NCI-H1048 (cell line): Measurements from ENCODE around the gene TRIM27.
"Not testable (repeated sequence)": the region's sequence is repeated elsewhere in the genome, so short reads cannot be mapped to it uniquely, and the experiment has no call there.

Source experiments
- DNase-seq: peaks from one replicate; lab custom pipeline; 2025; lab: John Stamatoyannopoulos, UW

The TRIM27 gene

DNA sequence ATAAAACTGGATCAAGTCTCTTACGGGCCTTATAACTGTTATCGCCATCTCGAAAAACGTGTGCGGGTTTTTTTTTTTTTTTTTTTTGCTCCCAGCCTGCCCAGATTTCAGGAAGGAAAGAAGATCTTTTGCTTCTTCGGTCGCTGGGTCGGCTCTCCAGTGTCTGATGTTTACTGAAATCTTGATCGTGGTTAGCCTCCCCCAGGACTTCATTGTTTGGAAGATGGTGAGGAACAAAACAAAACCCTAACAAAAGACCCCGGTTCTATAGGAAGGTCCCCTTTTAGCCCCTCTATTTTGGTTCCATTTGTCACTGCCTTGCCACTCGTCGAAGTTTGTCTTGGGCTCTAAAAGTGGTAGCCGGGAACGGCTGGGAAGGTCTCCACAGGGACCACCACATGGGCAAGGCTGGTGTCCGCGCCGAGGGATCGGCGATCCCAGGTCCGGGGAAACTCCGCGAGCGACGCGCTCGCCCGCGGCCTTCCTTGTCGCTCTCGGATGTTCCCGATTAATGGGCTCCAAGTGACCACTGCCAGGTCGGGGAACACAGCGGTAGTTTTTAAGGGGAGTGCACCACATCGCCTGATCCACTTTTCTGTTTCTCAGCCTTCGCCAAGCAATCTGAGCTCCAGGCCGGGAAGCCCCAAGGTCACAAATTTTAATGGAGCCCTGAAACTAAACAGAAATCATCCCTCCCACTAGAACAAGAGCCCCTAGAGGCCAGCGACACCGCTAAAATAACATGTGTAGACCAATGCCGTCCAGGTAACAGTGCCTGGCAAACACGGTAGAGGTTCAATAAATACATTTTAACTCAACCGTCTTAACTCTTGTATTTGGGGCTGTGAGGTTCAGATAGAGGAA lies 27.0 kb downstream of the TRIM27 start:
- DNase-seq, result no peak

DNA sequence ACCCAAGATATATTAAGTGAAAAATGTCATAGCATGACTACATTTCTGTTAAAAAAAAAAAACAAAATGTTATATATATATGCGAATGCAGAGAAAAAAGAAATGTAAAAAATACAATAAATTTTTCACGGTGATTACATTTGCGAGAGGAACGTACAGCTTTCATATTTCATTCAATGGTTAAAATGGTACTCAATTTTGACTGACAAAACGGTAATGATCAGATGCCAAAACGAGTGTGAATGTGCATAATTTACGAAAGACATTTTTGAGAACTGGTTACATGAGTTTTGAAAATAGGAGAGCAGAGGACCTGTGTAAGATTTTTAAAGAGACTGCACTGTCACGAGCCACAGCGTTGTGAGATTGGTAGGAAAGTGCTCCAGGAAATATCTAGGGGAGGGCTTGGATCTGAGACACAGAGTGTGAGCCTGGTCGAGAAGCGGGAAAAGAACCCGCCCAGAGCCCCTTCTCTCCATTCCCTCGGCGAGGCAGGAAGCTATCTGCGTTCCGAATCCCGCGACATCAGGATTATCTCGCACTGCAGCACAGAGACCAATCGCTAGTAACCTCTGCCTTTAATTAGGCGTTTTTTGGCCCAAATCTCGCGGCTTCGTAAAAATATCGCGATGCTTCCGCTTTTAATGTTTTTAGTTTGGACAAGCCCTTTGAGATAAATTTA lies 28.5 kb downstream of the TRIM27 start:
- DNase-seq, result no peak

DNA sequence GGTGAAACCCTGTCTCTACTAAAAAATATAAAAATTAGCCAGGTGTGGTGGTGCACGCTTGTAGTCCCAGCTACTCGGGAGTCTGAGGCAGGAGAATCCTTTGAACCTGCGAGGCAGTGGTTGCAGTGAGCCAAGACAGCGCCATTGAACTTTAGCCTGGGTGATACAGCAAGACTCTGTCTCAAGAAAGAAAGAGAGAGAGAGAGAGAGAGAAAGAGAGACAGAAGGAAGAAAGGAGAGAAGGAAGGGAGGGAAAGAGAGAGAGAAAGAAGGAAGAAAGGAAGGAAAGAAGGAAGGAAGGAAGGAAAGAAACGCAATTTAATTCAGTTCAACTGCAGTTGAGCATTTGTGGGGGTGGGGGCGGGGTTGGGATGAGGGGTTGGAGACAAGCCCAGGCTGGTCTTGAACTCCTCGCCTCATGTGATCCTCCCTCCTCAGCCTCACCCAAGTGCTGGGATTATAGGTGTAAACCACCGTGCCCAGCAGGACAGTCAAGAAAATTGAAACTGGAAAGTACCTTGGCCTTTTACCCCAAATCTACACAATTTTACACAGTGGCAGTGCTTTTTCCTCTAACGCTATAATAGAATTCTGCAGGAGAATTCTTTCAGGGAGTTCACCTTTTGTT lies 30.5 kb downstream of the TRIM27 start:
- DNase-seq, result no peak

DNA sequence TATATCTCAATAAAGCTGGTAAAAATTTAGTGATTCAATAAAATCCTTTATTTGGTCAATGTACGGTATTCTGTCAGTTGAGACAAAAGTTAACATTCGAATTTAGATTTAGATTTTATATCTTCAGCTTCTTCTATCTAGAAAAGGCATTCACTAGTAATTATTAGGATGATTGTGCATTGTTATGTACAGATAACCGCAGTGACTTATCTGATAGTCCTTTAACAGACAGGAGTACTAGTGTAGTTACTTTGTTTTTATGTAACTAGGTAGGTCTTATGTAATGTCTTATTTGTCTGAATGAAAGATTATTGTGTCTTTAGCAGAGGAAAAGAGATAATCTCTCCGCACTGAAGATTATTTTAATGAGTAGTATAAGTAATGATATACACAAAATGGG lies 31.3 kb downstream of the TRIM27 start:
- no peak for DNase-seq

DNA sequence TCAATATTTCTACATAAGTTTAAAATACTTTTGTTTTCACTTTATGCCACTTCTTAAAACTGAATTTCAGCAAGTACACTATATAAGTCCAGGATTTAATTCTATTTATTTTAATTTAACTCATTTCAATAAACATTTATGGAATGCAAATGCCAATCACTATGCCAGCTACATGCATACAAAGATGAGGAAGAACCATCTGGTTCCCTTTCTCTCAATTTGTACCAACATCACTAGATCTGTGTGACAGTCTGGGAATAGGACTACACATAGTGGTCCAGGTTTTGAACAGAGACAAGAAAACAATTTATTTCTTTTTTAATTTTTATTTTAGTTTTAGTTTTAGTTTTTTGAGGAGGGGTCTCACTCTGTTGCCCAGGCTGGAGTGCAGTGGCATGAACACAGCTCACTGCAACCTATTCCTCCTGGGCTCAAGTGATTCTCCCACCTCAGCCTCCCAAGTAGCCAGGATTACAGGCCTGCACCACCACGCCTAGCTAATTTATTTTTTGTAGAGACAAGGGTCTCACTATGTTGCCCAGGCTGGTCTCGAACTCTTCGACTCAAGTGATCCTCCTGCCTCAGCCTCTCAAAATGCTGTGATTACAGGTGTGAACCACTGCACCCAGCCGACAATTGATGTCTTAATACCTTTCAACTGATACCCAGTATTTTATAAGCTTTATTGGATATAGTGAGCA lies 35.8 kb downstream of the TRIM27 start:
- no peak for DNase-seq

DNA sequence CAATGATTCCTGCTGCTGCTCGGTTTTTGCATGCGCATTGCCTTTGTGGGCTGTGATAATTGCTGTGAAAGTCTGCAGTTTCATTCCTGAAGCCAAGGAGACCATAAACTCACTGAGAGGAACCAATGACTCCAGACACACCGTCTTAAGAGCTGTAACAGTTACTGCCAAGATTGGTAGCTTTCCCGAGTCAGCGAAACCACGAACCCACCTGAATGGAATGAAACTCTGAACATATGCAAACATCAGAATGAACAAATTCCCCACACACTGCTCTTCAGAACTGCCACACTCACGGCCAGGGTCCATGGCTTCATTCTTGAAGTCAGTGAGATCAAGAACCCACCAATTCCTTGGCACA lies 37.7 kb downstream of the TRIM27 start:
- no peak for DNase-seq

DNA sequence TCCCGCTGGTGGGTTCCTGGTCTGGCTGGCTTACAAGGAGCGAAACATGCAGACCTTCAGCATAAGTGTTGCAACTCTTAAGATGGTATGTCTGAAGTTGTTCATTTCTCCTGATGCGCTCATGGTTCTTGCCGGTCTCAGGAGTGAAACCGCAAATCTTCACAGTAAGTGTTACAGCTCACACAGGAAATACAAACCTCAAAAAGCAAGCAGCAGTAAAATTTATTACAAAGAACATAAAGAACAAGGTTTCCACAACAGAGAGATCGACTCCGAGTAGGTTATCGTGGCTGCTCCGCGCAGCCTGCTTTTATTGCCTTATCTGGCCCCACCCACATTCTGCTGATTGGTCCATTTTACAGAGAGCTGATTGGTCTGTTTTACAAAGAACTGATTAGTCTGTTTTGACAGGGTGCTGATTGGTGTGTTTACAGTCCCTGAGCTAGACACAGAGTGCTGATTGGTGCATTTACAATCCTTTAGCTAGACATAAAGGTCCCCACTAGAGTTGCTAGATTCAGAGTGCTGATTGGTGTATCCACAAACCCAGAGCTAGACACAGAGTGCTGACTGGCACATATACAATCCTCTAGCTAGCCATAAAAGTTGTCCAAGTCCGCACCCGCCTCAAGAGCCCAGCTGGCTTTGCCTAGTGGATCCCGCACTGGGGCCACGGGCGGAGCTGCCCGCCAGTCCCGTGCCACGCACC lies 39.2 kb downstream of the TRIM27 start:
- DNase-seq, result no peak

DNA sequence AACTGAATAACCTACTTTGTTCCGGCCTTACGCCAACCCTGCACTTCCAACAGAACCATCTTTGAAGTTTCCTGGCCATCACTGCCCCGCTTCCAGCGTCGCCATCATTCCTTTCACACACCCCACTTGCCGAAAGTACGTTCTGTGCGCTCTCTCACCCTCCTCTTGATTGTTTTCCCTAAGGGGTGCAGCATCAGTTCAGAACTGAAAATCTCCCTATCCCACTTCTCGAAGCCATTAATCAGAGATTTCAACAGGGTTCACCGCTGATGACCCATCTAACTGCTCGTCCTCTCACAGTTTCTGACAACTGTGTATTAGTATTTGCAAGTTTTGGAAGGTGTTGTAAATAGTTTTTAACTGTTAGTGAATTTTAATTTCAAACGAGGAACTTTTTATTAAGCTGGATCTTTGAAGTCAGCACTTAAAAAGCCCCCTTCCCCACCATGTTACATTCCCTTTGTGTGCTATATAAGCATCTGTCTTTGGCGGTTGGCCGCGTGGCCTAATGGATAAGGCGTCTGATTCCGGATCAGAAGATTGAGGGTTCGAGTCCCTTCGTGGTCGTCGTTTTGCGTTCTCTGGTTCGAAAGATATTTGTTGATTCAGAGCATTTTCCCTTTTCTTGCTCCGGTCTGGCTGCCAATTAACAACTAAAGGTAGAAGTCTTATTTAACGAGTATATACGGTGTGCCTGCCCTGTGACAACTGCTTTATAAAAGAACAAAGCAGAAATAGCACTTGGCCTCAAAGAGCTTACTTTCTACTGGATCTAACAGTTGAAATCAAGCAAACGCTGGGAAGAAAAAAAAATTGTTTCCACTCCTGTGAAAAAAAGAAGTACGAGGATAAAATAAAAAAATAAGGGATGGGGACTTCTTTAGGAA lies 42.6 kb downstream of the TRIM27 start:
- no peak for DNase-seq

DNA sequence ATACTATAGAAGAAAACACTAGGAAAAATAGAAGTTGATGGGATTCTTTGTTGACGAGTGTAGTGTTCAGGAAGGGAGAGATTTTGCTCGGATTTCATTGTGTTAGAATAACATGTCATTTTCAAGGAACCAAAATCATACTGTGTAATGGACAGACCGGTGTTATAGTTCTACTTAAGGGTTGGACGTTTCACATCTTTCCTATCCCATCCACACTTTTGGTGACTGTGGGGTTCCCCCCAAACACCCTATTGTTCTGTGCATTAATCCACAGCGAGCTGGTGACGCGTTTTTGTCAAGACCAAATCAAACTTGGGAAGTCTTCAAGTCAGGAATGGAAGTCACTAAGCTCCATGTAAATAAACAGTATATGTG lies 43.3 kb downstream of the TRIM27 start:
- DNase-seq, result no peak

DNA sequence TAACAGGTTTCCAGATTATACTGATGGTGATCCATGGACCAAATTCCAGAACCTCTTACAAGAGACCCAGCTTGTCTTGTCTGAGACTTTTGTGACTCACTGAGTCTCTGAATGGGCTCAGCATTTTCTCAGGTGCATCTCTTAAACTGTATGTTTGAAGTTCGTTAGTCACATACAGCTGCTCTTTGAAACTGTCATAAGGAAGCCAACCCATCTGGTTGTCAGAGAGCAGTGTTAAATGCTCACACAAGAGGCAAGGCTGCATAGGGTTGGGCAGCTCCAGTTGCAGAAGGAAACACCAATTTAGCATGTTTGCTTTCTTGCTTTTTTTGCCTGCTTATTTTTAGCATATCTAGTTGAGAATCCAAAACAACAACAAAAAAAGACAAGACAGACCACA lies 47.1 kb downstream of the TRIM27 start:
- DNase-seq, result no peak

DNA sequence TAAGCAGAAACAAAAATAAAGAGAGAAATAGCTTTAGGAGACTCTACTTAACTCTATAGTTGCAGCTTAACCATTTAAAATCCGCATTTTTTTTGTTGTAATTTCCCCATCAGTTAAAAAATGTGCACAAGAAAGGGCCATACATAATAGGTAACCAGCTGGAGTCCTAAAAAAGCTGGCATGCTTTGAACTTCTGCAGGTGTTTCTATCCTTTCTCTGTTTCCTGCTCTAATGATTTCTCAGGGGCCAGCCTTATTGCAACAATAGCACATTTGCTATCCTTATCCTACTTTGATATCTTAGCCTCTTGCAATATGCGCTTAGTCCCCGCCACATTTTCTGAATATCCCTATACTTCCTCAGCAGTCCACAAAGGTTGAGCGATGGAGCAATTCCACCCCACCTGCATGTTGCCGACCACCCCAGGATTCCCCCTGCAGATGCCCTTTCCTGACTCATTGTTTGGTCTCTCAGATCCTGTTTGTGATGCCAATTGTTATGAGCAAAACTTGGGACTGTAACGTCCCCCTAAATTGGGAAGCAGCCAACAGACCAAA lies 48.5 kb downstream of the TRIM27 start:
- no peak for DNase-seq

DNA sequence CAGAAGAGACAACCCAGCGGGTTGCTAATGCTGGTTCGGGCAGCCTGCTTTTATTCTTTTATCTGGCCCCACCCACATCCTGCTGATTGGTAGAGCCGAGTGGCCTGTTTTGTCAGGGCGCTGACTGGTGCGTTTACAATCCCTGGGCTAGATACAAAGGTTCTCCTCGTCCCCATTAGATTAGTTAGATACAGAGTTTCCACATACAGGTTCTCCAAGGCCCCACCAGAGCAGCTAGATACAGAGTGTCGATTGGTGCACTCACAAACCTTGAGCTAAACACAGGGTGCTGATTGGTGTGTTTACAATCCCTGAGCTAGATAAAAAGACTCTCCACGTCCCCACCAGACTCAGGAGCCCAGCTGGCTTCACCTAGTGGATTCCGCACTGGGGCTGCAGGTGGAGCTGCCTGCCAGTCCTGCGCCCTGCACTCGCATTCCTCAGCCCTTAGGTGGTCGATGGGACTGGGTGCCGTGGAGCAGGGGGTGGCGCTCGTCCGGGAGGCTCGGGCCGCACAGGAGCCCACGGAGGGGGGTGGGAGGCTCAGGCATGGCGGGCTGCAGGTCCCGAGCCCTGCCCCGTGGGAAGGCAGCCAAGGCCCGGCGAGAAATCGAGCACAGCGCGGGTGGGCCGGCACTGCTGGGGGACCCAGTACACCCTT lies 51.5 kb downstream of the TRIM27 start:
- not testable (repeated sequence) for DNase-seq

DNA sequence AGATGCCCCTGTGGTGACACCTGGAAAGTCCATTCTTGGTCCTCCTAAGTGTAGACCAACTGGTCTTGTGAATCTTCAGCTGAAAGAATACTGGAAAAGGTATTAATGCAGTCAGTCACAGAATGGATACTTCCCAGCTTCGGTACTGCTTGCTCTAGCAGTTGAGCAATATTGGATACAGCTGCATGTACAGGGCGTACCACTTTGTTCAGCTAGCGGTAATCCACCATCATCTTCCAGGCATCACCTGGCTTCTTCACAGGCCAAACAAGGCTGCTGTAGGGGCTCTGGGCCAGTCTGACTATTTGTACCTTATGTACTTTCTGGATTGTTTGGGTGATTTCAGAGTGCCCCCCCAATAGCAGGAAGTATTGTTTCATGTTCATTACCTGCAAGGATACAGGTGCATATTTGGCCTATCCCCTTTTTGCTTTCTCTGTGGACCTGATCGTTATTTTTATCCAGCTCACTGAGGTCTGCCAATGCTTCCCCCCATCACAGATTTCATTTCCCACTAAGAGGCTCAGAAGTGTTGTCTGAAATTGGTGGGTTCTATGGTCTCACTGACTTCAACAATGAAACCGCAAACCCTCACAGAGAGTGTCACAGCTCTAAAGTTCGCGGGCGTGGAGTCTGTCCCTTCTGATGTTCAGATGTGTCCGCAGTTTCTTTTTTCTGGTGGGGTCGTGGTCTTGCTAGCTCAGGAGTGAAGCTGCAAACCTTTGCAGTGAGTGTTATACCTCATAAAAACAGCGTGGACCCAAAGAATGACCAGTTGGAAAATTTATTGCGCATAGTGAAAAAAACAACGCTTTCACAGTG lies 52.2 kb downstream of the TRIM27 start:
- no peak for DNase-seq

DNA sequence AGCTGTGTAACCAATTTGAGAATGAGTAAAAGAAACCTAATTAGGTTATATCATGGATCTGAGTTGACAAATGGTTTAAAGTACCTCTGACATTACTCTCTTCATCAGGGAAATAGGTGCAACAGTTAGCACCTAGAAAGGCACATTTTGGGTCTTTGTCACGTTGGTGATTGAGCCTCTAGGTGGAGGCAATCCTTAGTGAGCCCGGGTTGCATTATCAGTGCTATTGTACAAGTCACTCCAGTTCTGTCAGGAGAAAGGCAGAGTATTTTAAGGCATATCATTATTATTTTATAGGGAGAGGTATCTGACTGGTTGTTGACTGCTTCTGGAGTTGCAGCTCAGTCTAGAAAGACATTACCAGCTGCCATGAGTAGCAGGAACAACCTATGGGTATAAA lies 54.9 kb downstream of the TRIM27 start:
- DNase-seq, result no peak

DNA sequence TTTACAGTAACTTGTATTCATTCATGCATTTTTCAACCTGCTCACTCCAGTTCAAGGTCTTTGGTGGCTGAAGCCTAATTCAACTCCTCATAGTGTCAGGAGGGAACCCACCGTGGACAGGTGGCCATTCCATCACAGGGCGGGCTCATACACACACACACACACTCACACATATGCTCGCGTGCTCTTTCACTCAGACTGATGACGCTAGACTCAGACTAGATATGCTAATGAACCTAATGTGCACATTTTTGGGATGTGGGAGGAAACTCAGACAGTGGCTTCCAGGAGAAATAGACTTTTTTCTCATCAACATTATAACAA lies 56.7 kb downstream of the TRIM27 start:
- no peak for DNase-seq

DNA sequence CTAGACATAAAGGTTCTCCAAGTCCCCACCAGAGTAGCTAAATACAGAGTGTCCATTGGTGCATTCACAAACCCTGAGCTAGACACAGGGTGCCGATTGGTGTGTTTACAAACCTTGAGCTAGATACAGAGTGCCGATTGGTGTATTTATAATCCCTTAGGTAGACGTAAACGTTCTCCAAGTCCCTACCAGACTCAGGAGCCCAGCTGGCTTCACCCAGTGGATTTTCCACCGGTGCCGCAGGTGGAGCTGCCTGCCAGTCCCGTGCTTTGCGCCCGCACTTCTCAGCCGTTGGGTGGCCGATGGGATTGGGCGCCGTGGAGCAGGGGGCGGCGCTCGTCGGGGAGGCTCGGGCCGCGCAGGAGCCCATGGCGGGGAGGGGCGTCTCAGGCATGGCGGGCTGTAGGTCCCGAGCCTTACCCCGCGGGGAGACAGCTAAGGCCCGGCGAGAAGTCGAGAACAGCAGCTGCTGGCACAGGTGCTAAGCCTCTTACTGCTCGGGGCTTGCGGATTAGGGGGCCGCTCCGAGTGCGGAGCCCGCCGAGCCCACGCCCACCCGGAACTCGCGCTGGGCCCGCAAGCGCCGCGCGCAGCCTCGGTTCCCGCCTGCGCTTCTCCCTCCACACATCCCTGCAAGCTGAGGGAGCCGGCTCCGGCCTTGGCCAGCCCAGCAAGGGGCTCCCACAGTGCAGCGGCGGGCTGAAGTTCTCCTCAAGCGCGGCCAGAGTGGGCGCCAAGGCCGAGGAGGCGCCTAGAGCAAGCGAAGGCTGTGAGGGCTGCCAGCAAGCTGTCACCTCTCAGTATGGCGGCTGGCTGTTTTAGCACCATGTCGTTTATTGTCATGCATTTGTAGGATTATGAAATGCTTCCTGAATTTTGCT lies 57.3 kb downstream of the TRIM27 start:
- not testable (repeated sequence) for DNase-seq

DNA sequence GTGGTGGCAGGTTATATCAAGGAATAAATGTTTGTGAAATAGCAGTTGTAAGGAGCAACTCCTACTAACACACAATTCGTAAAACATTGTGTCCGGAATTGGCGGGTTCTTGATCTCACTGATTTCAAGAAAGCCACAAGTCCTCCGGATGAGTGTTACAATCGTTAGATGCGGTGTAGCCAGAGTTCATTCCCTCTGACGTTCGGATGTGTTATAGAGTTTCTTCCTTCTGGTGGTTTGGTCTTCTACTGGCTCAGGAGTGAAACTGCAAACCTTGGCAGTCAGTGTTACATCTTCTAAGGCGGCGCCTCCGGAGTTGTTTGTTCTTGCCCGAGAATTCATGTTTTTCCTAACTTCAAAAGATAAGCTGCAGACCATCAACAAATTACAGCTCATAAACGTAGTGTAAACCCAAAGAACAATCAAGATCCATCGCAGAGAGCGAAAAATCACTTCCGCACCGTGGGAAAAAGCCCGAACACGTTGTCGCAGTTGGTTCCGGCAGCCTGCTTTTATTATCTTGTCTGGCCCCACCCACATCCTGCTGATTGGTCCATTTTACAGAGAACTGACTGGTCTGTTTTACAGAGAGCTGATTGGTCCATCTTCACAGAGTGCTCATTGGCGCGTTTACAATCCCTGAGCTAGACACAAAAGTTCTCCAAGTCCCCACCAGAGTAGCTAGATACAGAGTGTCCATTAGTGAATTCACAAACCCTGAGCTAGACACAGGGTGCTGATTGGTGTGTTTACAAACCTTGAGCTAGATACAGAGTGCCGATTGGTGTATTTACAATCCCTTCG lies 58.2 kb downstream of the TRIM27 start:
- DNase-seq, result no peak
